Right lobe of liver (tissue), 4 donors: ENCODE measurements around the gene TEKT2.

Source experiments
- POLR2A ChIP-seq: fragments of 450-650 bp; IDR thresholded peaks from one replicate; pipeline ENCODE4 v1.6.1; 2017; ENCODE audit warnings: antibody characterized with exemption, mild to moderate bottlenecking
- TF ChIP-seq, protein P1 (sequence below), 4 donors: fragments of 200-600 bp in 3 of 4; fragments of 450-650 bp in 1 of 4; IDR thresholded peaks; one replicate each; pipeline versions ENCODE4 v1.5.1 to v1.8.0; 2016 to 2022; ENCODE audit warnings: antibody characterized with exemption in 4 of 4, mild to moderate bottlenecking in 2 of 4
- donor health status: DM: no; HTN: no; CAD: no.
- donor health status: DM: no; HTN: no; CAD: no.
- donor health status: DM: no; HTN: yes; CAD: no.

DNA sequence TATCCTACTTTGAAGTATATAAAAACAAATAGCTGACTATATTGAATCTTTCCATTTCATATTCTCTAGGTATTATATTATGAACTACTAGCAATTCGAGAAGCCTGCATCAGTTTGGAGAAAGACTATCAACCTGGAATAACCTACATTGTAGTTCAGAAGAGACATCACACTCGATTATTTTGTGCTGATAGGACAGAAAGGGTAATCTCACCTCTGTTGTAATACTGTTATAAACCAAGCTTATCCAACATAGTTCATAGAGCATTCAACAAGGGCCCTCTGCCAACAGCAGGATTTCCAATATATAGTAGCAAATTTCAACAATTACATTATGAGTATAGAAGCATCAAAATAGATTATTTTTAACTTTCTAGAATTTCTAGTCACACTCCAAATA is 43.7 kb upstream of the TEKT2 start:
- TF ChIP-seq, protein P1, sequence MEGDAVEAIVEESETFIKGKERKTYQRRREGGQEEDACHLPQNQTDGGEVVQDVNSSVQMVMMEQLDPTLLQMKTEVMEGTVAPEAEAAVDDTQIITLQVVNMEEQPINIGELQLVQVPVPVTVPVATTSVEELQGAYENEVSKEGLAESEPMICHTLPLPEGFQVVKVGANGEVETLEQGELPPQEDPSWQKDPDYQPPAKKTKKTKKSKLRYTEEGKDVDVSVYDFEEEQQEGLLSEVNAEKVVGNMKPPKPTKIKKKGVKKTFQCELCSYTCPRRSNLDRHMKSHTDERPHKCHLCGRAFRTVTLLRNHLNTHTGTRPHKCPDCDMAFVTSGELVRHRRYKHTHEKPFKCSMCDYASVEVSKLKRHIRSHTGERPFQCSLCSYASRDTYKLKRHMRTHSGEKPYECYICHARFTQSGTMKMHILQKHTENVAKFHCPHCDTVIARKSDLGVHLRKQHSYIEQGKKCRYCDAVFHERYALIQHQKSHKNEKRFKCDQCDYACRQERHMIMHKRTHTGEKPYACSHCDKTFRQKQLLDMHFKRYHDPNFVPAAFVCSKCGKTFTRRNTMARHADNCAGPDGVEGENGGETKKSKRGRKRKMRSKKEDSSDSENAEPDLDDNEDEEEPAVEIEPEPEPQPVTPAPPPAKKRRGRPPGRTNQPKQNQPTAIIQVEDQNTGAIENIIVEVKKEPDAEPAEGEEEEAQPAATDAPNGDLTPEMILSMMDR (IDR thresholded peaks at IDR 0.05): no peak
- no peak for TF ChIP-seq POLR2A
